Breast epithelium (tissue), 4 donors: ENCODE data around the gene ARSK. TPM values are rescaled to one million over a fixed set of nuclear protein-coding genes. Genes with fewer than 3 reads are reported as not detected.

ENCODE experiments used
- DNase-seq, 2 donors: peaks; one replicate each; pipeline ENCODE4 v3.0.0-alpha.2; 2019; ENCODE audit warnings: low spot score in 2 of 2
- H3K27ac ChIP-seq, 2 donors: fragments of 200-600 bp; sonication (generic) in 1 of 2; one replicate each; pipeline ENCODE4 v1.5.1; 2016 to 2019; ENCODE audit warnings: mild to moderate bottlenecking in 1 of 2
- H3K27me3 ChIP-seq, 2 donors: fragments of 200-600 bp; sonication (generic) in 1 of 2; one replicate each; pipeline versions ENCODE4 v1.5.1 to v1.6.0; 2017 to 2019; ENCODE audit warnings: control low read depth in 1 of 2, mild to moderate bottlenecking in 1 of 2
- H3K36me3 ChIP-seq: fragments of 200-600 bp; one replicate; pipeline ENCODE4 v1.5.1; 2019
- H3K4me1 ChIP-seq, 2 donors: fragments of 200-600 bp; sonication (generic); one replicate each; pipeline ENCODE4 v1.5.1; 2016 to 2019; ENCODE audit warnings: control low read depth in 1 of 2
- H3K4me3 ChIP-seq, 3 donors: fragments of 200-600 bp; sonication (generic); 1 replicate in 2 of 3; 2 replicates in 1 of 3; pipeline ENCODE4 v1.5.1; 2016 to 2019; ENCODE audit warnings: mild to moderate bottlenecking in 3 of 3, moderate library complexity in 2 of 3
- H3K9me3 ChIP-seq, 2 donors: fragments of 200-600 bp; sonication (generic) in 1 of 2; one replicate each; pipeline ENCODE4 v1.5.1; 2016 to 2019; ENCODE audit warnings: control low read depth in 1 of 2
- CTCF ChIP-seq, 3 donors: fragments of 450-650 bp; IDR thresholded peaks; one replicate each; pipeline ENCODE4 v1.5.1; 2016 to 2017; ENCODE audit warnings: antibody characterized with exemption in 3 of 3, mild to moderate bottlenecking in 3 of 3, moderate library complexity in 3 of 3
- POLR2A ChIP-seq: fragments of 450-650 bp; IDR thresholded peaks from one replicate; pipeline ENCODE4 v1.6.1; 2016; ENCODE audit warnings: antibody characterized with exemption, mild to moderate bottlenecking, moderate library complexity
- POLR2AphosphoS5 ChIP-seq, 3 donors: sonication (generic); formaldehyde crosslinking; IDR thresholded peaks; one replicate each; pipeline ENCODE4 v1.6.1; 2017; ENCODE audit warnings: antibody characterized with exemption in 3 of 3
- intact Hi-C: fragments of 100-400 bp; cut with DNase I; formaldehyde crosslinking; loops from one replicate; pipeline ENCODE4 v1.15.1; 2023; ENCODE audit warnings: low total_unique reads
- total RNA-seq, 3 donors: library from RNA; depleted of rRNA; stranded (reverse); fragments of >200 nt; gene quantifications; one replicate each; pipeline ENCODE4 v1.1.0, GENCODE V29; 2016

Gene ARSK
- total RNA-seq, 3 donors from 2014 or later = 9.5 to 11.4 (median 10.1) TPM

DNA sequence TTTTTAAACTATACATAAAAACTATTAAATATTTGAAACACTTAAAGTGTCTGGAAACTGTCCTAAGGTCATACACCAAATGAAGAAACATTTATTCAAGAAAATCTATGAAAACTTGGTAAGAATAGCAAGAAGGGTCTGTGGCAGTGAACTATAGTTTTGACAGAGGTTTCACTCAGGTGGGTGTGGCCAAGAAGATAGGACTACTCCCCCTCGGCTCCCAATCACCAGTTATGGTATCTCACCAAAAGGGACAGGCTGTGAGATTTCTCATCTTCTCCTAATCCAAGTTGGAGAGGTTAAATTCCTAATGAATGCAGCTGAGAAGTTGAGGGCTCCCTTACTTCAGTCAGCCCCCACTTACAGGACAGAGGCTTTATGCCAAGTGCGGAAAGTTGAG, 2.9 kb downstream of the ARSK start:
- no peak overlapping the region for H3K4me3 ChIP-seq
- no peak for TF ChIP-seq POLR2A
- TF ChIP-seq POLR2AphosphoS5 (IDR thresholded peaks at IDR 0.05) = no peak
- no peak for TF ChIP-seq CTCF (IDR thresholded peaks at IDR 0.05)
- no peak for DNase-seq
- H3K27me3 ChIP-seq = no peaks in the 10 kb centered on the region
- H3K27ac ChIP-seq = no peak overlapping the region
- H3K9me3 ChIP-seq = no peaks in the 10 kb centered on the region
- no peaks in the 10 kb centered on the region for H3K36me3 ChIP-seq
- intact Hi-C loops = no loop called here
- H3K4me1 ChIP-seq = peaks cover 0 to 10% of the 10 kb centered on the region in 2 donors

DNA sequence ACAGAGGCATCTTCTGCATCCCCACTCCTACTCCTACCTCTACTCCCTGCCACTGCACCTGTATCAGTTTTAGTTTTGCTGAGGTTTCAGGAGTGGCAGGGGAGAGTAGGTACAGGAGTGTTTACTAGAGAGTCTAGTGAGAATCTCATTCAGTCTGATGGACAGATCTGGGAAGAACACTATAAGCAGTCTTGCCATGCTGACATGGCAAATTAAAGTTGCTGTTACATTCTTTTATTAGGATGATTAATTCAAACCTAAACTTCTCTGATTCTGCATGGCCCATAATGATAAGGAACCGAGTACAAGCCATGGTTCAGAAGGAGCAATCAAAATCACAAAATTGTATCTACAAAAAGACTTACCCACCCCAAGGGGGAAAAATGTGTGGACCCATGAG, 7.4 kb downstream of the ARSK start:
- H3K27me3 ChIP-seq = no peaks in the 10 kb centered on the region
- TF ChIP-seq POLR2A (no peak), POLR2AphosphoS5 (IDR thresholded peaks at IDR 0.05) (no peak), CTCF (IDR thresholded peaks at IDR 0.05) (no peak)
- H3K9me3 ChIP-seq = no peaks in the 10 kb centered on the region
- no peak overlapping the region for H3K27ac ChIP-seq
- no peak overlapping the region for H3K4me3 ChIP-seq
- intact Hi-C loops = no loop called here
- no peak for DNase-seq
- H3K36me3 ChIP-seq = no peaks in the 10 kb centered on the region
- H3K4me1 ChIP-seq = no peaks in the 10 kb centered on the region

- no peak for DNase-seq
Measured at GRCh38 chr5:95563367-95563766, 8.5 kb downstream of the ARSK start.

DNA sequence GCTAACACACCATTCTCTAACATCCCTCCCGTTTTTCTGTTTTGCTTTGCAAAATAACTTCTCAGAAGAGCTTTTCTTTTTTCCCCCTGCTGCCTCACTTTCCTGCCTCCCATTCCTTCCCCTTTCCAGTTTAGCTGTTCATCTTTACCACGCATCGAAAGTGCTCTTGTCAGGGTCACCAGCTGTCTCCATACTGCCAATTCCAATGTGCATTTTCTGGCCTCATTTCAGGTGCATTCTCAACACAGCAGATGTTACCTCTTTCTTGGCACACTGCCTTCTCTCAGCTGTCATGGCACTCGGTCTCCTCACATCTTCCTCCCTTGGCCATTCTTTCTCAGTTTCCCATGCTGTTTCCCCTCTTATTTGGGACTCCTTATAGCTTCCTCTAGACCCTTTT, 9.5 kb downstream of the ARSK start:
- no peak overlapping the region for H3K4me3 ChIP-seq
- no peaks in the 10 kb centered on the region for H3K9me3 ChIP-seq
- H3K4me1 ChIP-seq = no peaks in the 10 kb centered on the region
- no peak overlapping the region for H3K27ac ChIP-seq
- no peaks in the 10 kb centered on the region for H3K27me3 ChIP-seq
- intact Hi-C loops = no loop called here
- H3K36me3 ChIP-seq = no peaks in the 10 kb centered on the region
- TF ChIP-seq POLR2AphosphoS5 (IDR thresholded peaks at IDR 0.05) (no peak), CTCF (IDR thresholded peaks at IDR 0.05) (no peak), POLR2A (no peak)
- no peak for DNase-seq

More at GRCh38 chr5:95563367-95563766, 8.5 kb downstream of the ARSK start:
- intact Hi-C loops = no loop called here
- H3K27me3 ChIP-seq = no peaks in the 10 kb centered on the region
- H3K4me3 ChIP-seq = no peak overlapping the region
- TF ChIP-seq POLR2AphosphoS5 (IDR thresholded peaks at IDR 0.05) (no peak), POLR2A (no peak), CTCF (IDR thresholded peaks at IDR 0.05) (no peak)
- no peaks in the 10 kb centered on the region for H3K4me1 ChIP-seq
- H3K36me3 ChIP-seq = no peaks in the 10 kb centered on the region
- H3K27ac ChIP-seq = no peak overlapping the region
- H3K9me3 ChIP-seq = no peaks in the 10 kb centered on the region

GRCh38 chr5:95565280-95565920, 10.5 kb downstream of the ARSK start:
- no peaks in the 10 kb centered on the region for H3K36me3 ChIP-seq
- intact Hi-C loops = no loop called here
- H3K27ac ChIP-seq = no peak overlapping the region
- no peaks in the 10 kb centered on the region for H3K4me1 ChIP-seq
- no peak overlapping the region for H3K4me3 ChIP-seq
- no peak for DNase-seq
- TF ChIP-seq POLR2AphosphoS5 (IDR thresholded peaks at IDR 0.05) (no peak), POLR2A (no peak), CTCF (IDR thresholded peaks at IDR 0.05) (no peak)
- H3K9me3 ChIP-seq = no peaks in the 10 kb centered on the region
- H3K27me3 ChIP-seq = no peaks in the 10 kb centered on the region
